HG03442 (cell line): ENCODE measurements around the gene SMCR8.
"Not testable (repeated sequence)": the region's sequence is repeated elsewhere in the genome, so short reads cannot be mapped to it uniquely, and the experiment has no call there.

Source experiments
- ATAC-seq: cut with Tn5 transposase; IDR thresholded peaks from one replicate; pipeline ENCODE4 v1.9.1; 2021; ENCODE audit warnings: mild to moderate bottlenecking, moderate library complexity; ENCODE audit not compliant: unreplicated experiment

SMCR8 gene

GRCh38 chr17:18315961-18316360 is 868 bp downstream of the SMCR8 start:
- no peak for ATAC-seq

- no peak for ATAC-seq
These were observed 3.0 kb downstream of the SMCR8 start for GRCh38 chr17:18318117-18318516.

DNA sequence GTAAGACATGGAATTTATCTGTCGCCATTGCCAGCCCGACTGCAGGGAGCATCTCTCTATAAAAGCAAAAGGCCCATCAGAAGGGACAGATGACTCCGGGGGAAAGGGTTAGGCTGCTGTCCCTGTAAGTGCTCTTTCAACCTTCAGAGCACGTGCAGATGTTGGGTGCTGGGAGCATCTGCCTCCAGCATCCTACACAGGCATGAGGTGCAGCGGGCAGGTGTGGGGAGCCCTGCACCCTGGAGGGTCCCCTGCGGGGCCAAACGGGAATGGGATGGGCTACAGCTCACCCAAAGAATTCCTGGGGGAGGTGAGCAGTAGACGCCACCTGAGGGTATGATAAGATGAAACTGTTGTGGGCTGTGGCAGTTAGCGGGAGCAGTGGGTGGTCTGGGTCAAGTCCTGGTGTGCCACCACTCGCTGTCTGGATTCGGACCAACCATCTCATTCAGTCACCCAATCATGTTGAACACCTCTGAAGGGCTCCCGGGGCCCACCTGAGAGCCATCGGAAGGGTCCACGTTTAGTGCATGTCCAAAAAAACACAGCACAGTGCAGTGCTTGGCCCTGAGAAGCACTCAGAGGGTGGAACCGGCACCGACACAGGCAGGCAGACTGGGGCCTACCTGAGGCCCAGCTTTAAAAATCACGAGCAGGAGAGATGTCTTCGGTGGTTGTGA is 3.8 kb downstream of the SMCR8 start:
- no peak for ATAC-seq

DNA sequence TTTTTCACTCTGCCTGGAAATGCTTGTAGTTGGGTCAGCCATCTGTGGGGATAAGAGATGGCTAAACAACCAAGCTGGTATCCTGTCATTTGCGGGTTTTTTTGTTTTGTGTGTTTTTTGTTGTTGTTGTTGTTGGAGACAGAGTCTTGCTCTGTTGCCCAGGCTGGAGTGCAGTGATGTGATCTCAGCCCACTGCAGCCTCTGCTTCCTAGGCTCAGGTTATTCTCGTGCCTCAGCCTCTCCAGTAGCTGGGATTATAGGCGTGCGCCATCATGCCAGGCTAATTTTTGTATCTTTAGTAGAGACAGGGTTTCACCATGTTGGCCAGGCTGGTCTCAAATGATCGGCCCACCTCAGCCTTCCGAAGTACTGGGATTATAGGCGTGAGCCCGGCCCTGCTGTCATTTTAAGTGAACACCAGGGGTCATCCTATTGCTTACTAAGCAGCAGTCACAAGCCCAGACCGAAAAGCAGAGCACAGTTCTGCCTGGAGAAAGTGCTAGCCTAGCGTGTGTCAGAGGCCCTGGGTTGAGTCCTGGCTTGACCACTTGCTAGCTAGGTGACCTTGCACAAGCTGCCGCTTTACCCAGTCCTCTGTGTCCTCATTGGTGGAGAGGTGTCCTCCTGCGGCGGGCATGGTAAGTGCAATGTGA is 4.6 kb downstream of the SMCR8 start:
- ATAC-seq = no peak

GRCh38 chr17:18320301-18320700 is 5.2 kb downstream of the SMCR8 start:
- no peak for ATAC-seq

DNA sequence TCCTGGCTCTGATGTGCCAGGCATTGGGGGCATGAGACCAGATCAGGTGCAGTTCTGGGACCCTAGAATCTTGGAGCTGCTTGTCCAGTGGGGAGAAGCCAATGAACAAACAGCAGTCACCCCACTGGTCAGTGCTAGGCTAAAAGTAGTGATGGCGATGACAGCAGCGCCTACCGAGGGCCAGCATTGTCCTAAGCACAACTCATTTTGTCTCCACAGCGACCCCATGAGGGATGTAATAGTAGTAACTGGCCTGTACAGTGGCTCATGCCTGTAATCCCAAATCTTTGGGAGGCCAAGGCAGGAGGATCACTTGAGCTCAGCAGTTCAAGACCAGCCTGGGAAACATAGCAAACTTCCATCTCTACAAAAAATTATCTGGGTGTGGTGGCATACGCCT is 6.2 kb downstream of the SMCR8 start:
- ATAC-seq = no peak

GRCh38 chr17:18322522-18322921 is 7.4 kb downstream of the SMCR8 start:
- ATAC-seq = no peak

DNA sequence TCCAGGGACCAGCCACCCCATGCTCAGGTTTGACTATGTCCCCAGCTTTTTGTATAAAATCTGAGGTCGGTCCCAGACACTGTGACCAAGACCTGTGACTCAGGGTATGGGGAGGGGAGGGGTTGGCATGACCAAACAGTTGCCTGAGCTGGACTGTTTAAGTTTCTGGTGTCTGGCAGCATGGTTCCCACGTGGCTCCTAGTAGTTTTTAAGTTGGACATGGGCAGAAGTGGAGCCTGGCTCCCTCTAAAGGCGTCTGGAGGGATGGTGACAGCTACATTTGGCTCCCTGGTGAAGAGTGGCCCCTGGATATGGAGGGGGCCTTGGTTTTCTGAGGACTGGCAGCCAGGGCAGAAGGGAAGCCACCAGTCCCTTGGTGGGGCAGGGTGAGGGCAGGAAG is 7.9 kb downstream of the SMCR8 start:
- no peak for ATAC-seq

- no peak for ATAC-seq
These were observed 8.5 kb downstream of the SMCR8 start for GRCh38 chr17:18323507-18324139.

- no peak for ATAC-seq
These were observed 9.3 kb downstream of the SMCR8 start for GRCh38 chr17:18324140-18325050.

GRCh38 chr17:18326039-18326438 is 10.9 kb downstream of the SMCR8 start:
- no peak for ATAC-seq

DNA sequence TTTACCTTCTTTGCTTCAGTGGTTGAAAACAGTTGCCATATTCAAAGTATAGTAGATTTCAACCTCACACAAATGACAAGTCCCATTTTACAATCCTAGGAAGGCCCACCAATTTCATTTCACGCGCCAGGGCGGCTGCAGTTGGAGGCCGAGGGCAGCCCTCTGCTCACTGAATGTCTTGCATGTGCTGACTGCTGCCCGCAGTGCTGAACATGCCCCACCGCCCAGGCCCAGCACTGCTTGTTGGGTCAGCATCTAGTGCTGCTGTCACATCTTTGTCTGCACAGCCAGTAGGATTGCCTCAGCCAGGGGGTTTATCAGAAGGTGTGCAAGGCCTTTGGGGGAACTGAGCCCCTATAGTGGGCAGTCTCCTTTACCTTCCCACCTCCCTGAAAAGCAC is 11.5 kb downstream of the SMCR8 start:
- ATAC-seq = no peak

GRCh38 chr17:18327093-18327492 is 12.0 kb downstream of the SMCR8 start:
- no peak for ATAC-seq

GRCh38 chr17:18327556-18327955 is 12.5 kb downstream of the SMCR8 start:
- no peak for ATAC-seq

GRCh38 chr17:18328643-18329204 is 13.6 kb downstream of the SMCR8 start:
- ATAC-seq = no peak

- ATAC-seq = no peak
These were observed 16.8 kb downstream of the SMCR8 start for GRCh38 chr17:18331879-18332278.

- ATAC-seq = no peak
These were observed 17.9 kb downstream of the SMCR8 start for GRCh38 chr17:18332909-18333489.

DNA sequence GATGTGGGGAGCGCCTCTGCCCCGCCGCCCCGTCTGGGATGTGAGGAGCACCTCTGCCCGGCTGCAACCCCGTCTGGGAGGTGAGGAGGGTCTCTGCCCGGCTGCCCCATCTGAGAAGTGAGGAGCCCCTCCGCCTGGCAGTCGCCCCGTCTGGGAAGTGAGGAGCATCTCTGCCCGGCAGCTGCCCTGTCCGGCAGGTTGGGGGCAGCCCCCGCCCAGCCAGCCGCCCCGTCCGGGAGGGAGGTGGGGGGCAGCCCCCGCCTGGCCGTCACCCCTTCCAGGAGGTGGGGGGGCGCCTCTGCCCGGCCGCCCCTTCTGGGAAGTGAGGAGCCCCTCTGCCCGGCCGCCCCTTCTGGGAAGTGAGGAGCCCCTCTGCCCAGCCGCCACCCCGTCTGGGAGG is 23.1 kb downstream of the SMCR8 start:
- not testable (repeated sequence) for ATAC-seq

- no peak for ATAC-seq
These were observed 24.8 kb downstream of the SMCR8 start for GRCh38 chr17:18339933-18340332.

DNA sequence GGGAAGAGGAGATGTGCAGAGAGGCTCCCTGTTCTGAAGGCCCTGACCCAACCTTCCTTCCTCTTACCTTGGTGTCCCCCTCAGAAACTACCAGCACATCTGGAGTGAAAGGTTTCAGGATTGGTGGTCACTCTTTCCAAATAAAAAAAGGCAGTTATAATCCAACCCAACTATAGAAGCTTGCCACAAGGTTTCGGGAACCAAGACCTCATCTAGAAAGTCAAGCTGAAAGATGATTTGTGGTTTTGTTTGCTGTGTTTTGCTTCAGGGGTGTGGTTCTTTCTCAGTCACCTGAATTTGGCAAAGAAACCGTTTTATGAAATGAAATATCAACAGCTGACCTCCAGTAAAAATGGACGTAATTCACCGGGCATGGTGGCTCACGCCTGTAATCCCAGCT is 28.9 kb downstream of the SMCR8 start:
- no peak for ATAC-seq

DNA sequence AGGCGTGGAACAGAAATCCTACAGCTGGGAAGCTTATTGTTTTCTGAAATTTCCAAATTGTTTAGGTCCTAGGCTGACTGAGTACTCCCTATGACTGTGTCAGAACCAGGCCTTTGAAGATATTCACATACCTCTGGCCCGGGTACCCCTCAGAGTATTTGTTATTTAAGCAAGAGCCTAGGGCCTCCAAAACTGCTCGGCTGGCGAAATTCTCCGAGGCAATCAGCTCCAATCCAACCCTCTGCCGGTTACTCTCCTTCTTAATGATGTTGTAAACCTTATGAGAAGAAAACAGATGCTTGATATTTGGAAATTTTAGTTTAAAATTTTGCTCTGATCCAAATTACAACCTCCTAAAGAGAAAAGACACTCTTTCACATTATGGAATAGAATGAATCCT is 38.4 kb downstream of the SMCR8 start:
- no peak for ATAC-seq
